Neuronal stem cell (in vitro differentiated cells): ENCODE results near the gene OR1G1. TPM values are rescaled to one million over a fixed set of nuclear protein-coding genes. Genes with fewer than 3 reads are reported as not detected.
"Not testable (repeated sequence)": the region's sequence is repeated elsewhere in the genome, so short reads cannot be mapped to it uniquely, and the experiment has no call there.

Source experiments
- DNase-seq: peaks from one replicate; pipeline ENCODE4 v3.0.0-alpha.2; 2013; ENCODE audit warnings: low spot score
- H2AFZ ChIP-seq: one replicate; pipeline ENCODE4 v1.6.1; 2013; ENCODE audit warnings: mild to moderate bottlenecking, low read length, inconsistent platforms
- H2AK5ac ChIP-seq: 2 replicates; pipeline ENCODE4 v1.6.1; 2013; ENCODE audit warnings: low read depth, mild to moderate bottlenecking, inconsistent platforms, low read length, moderate library complexity, mixed read lengths
- H2BK120ac ChIP-seq: 2 replicates; pipeline ENCODE4 v1.6.1; 2013; ENCODE audit warnings: low read depth, mild to moderate bottlenecking, inconsistent platforms, low read length, moderate library complexity, mixed read lengths
- H2BK12ac ChIP-seq: one replicate; pipeline ENCODE4 v1.6.1; 2013; ENCODE audit warnings: low read length, inconsistent platforms
- H2BK15ac ChIP-seq: 2 replicates; pipeline ENCODE4 v1.6.1; 2013; ENCODE audit warnings: mild to moderate bottlenecking, low read length, inconsistent platforms, mixed read lengths
- H2BK5ac ChIP-seq: one replicate; pipeline ENCODE4 v1.6.1; 2013; ENCODE audit warnings: inconsistent platforms, mild to moderate bottlenecking, low read length, moderate library complexity
- H3K14ac ChIP-seq: one replicate; pipeline ENCODE4 v1.6.1; 2013; ENCODE audit warnings: low read length, inconsistent platforms
- H3K18ac ChIP-seq: 2 replicates; pipeline ENCODE4 v1.6.1; 2013; ENCODE audit warnings: low read length, inconsistent platforms
- H3K23ac ChIP-seq: 2 replicates; pipeline ENCODE4 v1.6.1; 2013; ENCODE audit warnings: low read depth, mild to moderate bottlenecking, mixed read lengths, low read length, inconsistent platforms; ENCODE audit not compliant: poor library complexity
- H3K27ac ChIP-seq: replicated peaks from 3 replicates; pipeline ENCODE4 v1.5.1; 2013; ENCODE audit warnings: low read length, inconsistent platforms
- H3K27me3 ChIP-seq, 3 experiments: 2 replicates each; pipeline ENCODE4 v1.6.1; 2013; ENCODE audit warnings: low read length in 3 of 3, mild to moderate bottlenecking in 2 of 3, inconsistent platforms in 1 of 3, low read depth in 1 of 3, mixed read lengths in 1 of 3, moderate library complexity in 1 of 3; ENCODE audit not compliant: control insufficient read depth in 3 of 3, insufficient read depth in 3 of 3
- H3K36me3 ChIP-seq, 2 donors: replicated peaks in 1 of 2; 2 replicates each; pipeline ENCODE4 v1.6.1; 2013; ENCODE audit warnings: low read length in 2 of 2; ENCODE audit not compliant: control insufficient read depth in 2 of 2, insufficient read depth in 2 of 2
- H3K4ac ChIP-seq: 2 replicates; pipeline ENCODE4 v1.6.1; 2013; ENCODE audit warnings: inconsistent platforms, mild to moderate bottlenecking, low read length, moderate library complexity
- H3K4me1 ChIP-seq, 2 donors: 1 replicate in 1 of 2; 2 replicates in 1 of 2; pipeline ENCODE4 v1.6.1; 2013; ENCODE audit warnings: low read length in 2 of 2, low read depth in 1 of 2; ENCODE audit not compliant: control insufficient read depth in 2 of 2, insufficient read depth in 1 of 2
- H3K4me2 ChIP-seq: one replicate; pipeline ENCODE4 v1.6.1; 2013; ENCODE audit warnings: mild to moderate bottlenecking, low read length, inconsistent platforms; ENCODE audit not compliant: insufficient read depth, poor library complexity, severe bottlenecking
- H3K4me3 ChIP-seq, 2 donors: 2 replicates each; pipeline ENCODE4 v1.5.1; 2013; ENCODE audit warnings: low read length in 2 of 2, mild to moderate bottlenecking in 2 of 2, inconsistent platforms in 1 of 2, moderate library complexity in 1 of 2
- H3K79me1 ChIP-seq: one replicate; pipeline ENCODE4 v1.6.1; 2013; ENCODE audit warnings: low read depth, mild to moderate bottlenecking, inconsistent platforms, low read length, moderate library complexity
- H3K9ac ChIP-seq: one replicate; pipeline ENCODE4 v1.6.1; 2013; ENCODE audit warnings: mild to moderate bottlenecking, low read depth, low read length, inconsistent platforms; ENCODE audit not compliant: poor library complexity
- H3K9me3 ChIP-seq, 2 donors: replicated peaks in 1 of 2; 2 replicates each; pipeline versions ENCODE3 to v1.6.1; 2013; ENCODE audit warnings: low read length in 2 of 2, mild to moderate bottlenecking in 2 of 2, inconsistent platforms in 1 of 2, low read depth in 1 of 2, mixed read lengths in 1 of 2, moderate library complexity in 1 of 2; ENCODE audit not compliant: control insufficient read depth in 2 of 2, insufficient read depth in 1 of 2
- H4K8ac ChIP-seq: one replicate; pipeline ENCODE4 v1.6.1; 2013; ENCODE audit warnings: low read depth, mild to moderate bottlenecking, inconsistent platforms, low read length, moderate library complexity
- H4K91ac ChIP-seq: one replicate; pipeline ENCODE4 v1.6.1; 2013; ENCODE audit warnings: low read length, low read depth, mild to moderate bottlenecking, inconsistent platforms; ENCODE audit not compliant: poor library complexity
- WGBS, 2 donors: extraction: QIAGEN DNeasy Blood & Tissue Kit; methylation state at CpG; one replicate each; pipeline ENCODE4 v1.1.7; 2013; ENCODE audit warnings: missing lambda C conversion rate in 2 of 2, mixed read lengths in 1 of 2; ENCODE audit not compliant: insufficient read length in 2 of 2, insufficient replicate concordance in 1 of 2; ENCODE audit errors: extremely low coverage in 2 of 2; 5-methylcytosine and 5-hydroxymethylcytosine counted together
- polyA plus RNA-seq, 2 experiments: library from polyadenylated mRNA; stranded (reverse); fragments of 200-250 nt; gene quantifications; one replicate each; pipeline ENCODE4 v1.2.3, GENCODE V29; 2013

OR1G1 gene
- polyA plus RNA-seq (2013, experiment 1 of 2): 0.14 TPM
- 0.18 TPM for polyA plus RNA-seq (2013, experiment 2 of 2)

GRCh38 chr17:3127451-3127850 is at the start of gene OR1G1:
OR1G1 (minus strand) TSS chr17:3127551; CDS start chr17:3127551, 0 bp downstream.
- WGBS, 2 donors: no CpG with 5 or more reads among the region's 2 CpGs
- H3K27ac ChIP-seq: no peak within 1 kb of the TSS
- H3K79me1 ChIP-seq: no peaks in the 10 kb centered on the region
- peak within 1 kb of the TSS in 1 of 2 donors; percentile 35 for H3K4me3 ChIP-seq
- DNase-seq: no peak
- no peaks in the 10 kb centered on the region for H3K27me3 ChIP-seq
- no peak within 1 kb of the TSS for H2BK12ac ChIP-seq
- H3K4me2 ChIP-seq: no peak within 1 kb of the TSS
- no peak within 1 kb of the TSS for H2BK120ac ChIP-seq
- H2AFZ ChIP-seq: no peak within 1 kb of the TSS
- H3K4me1 ChIP-seq: no peaks in the 10 kb centered on the region
- H3K36me3 ChIP-seq: no peaks in the 10 kb centered on the region
- no peak within 1 kb of the TSS for H3K18ac ChIP-seq
- H4K8ac ChIP-seq: no peak within 1 kb of the TSS
- no peak within 1 kb of the TSS for H4K91ac ChIP-seq
- H3K14ac ChIP-seq: no peak within 1 kb of the TSS
- H3K9me3 ChIP-seq: peaks cover 0 to 7% of the 10 kb centered on the region in 2 donors
- no peak within 1 kb of the TSS for H3K9ac ChIP-seq
- H2BK5ac ChIP-seq: no peak within 1 kb of the TSS
- no peak within 1 kb of the TSS for H2BK15ac ChIP-seq
- no peak within 1 kb of the TSS for H3K4ac ChIP-seq
- no peak within 1 kb of the TSS for H2AK5ac ChIP-seq
- H3K23ac ChIP-seq: no peak within 1 kb of the TSS

DNA sequence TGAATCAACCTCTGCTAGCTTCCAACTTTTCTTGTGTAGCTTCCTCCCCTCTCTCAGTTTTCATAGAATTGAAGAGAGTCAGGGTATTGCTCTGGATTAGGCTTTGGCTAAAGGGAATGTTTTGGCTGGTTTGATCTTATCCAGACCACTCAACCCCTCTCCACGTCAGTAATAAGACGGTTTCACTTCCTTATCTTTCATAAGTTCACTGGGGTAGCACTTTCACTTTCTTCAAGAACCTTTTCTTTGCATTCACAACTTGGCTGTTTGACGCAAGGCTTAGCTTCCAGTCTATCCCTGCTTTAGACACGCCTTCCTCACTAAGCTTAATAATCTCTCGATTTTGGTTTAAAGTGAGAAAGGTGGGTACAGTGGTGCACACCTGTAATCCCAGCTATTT is 40.2 kb upstream of the OR1G1 start:
- no peaks in the 10 kb centered on the region for H3K79me1 ChIP-seq
- no CpG with 5 or more reads among the region's 5 CpGs for WGBS, 2 donors
- no peak for DNase-seq

GRCh38 chr17:3157218-3157617 is 29.9 kb upstream of the OR1G1 start:
- no peaks in the 10 kb centered on the region for H3K4me1 ChIP-seq
- H3K9ac ChIP-seq: no peak overlapping the region
- no peak overlapping the region for H3K14ac ChIP-seq
- no peak overlapping the region for H2AFZ ChIP-seq
- H3K4me2 ChIP-seq: no peak overlapping the region
- no peak overlapping the region for H2BK5ac ChIP-seq
- H3K4ac ChIP-seq: no peak overlapping the region
- H3K23ac ChIP-seq: no peak overlapping the region
- H2BK15ac ChIP-seq: no peak overlapping the region
- no peak overlapping the region for H3K27ac ChIP-seq
- peaks cover 0 to 11% of the 10 kb centered on the region in 2 donors for H3K9me3 ChIP-seq
- peaks cover 0 to 1% of the 10 kb centered on the region in 2 donors for H3K36me3 ChIP-seq
- H2AK5ac ChIP-seq: no peak overlapping the region
- no peak overlapping the region for H2BK120ac ChIP-seq
- no peak overlapping the region for H2BK12ac ChIP-seq
- H4K8ac ChIP-seq: no peak overlapping the region
- peaks cover 0 to 6% (median 0%) of the 10 kb centered on the region in 3 experiments for H3K27me3 ChIP-seq
- H4K91ac ChIP-seq: no peak overlapping the region
- no peak overlapping the region for H3K18ac ChIP-seq
- no CpG with 5 or more reads among the region's 1 CpG for WGBS, 2 donors
- H3K79me1 ChIP-seq: no peaks in the 10 kb centered on the region
- H3K4me3 ChIP-seq: no peak overlapping the region
- DNase-seq: no peak

More for the DNA sequence above, 40.2 kb upstream of the OR1G1 start:
- no peak overlapping the region for H2BK120ac ChIP-seq
- no peak overlapping the region for H2BK5ac ChIP-seq
- H3K23ac ChIP-seq: no peak overlapping the region
- H3K27ac ChIP-seq: no peak overlapping the region
- no peak overlapping the region for H2BK12ac ChIP-seq
- no peak overlapping the region for H3K14ac ChIP-seq
- no peak overlapping the region for H2AFZ ChIP-seq
- no peaks in the 10 kb centered on the region for H3K4me1 ChIP-seq
- H2BK15ac ChIP-seq: no peak overlapping the region
- H4K8ac ChIP-seq: no peak overlapping the region
- H3K9me3 ChIP-seq: peaks cover 4 to 9% of the 10 kb centered on the region in 2 donors
- no peak overlapping the region for H3K4ac ChIP-seq
- H2AK5ac ChIP-seq: no peak overlapping the region
- H3K27me3 ChIP-seq: no peaks in the 10 kb centered on the region
- H3K4me2 ChIP-seq: no peak overlapping the region
- H3K36me3 ChIP-seq: no peaks in the 10 kb centered on the region
- H3K18ac ChIP-seq: no peak overlapping the region
- no peak overlapping the region for H4K91ac ChIP-seq
- H3K4me3 ChIP-seq: no peak overlapping the region
- H3K9ac ChIP-seq: no peak overlapping the region

- not testable (repeated sequence) for H2BK15ac ChIP-seq, H2AK5ac ChIP-seq, H3K4me3 ChIP-seq, H3K9ac ChIP-seq, H3K9me3 ChIP-seq, H3K14ac ChIP-seq, H3K27ac ChIP-seq, H2BK5ac ChIP-seq, H2AFZ ChIP-seq, DNase-seq, H3K23ac ChIP-seq, H3K79me1 ChIP-seq, H4K8ac ChIP-seq, H3K4me1 ChIP-seq, H3K27me3 ChIP-seq, H3K36me3 ChIP-seq, H3K4me2 ChIP-seq, H2BK12ac ChIP-seq, H4K91ac ChIP-seq, H3K18ac ChIP-seq, H3K4ac ChIP-seq, H2BK120ac ChIP-seq
- no CpG with 5 or more reads among the region's 3 CpGs for WGBS, 2 donors
Measured at GRCh38 chr17:3137494-3137893, 10.1 kb upstream of the OR1G1 start.
